ENCODE data around the gene COL23A1.

COL23A1 gene

GRCh38 chr5:178218237-178218776 lies 371.9 kb downstream of the COL23A1 start:
- no peak for DNase-seq (ENCODE audit: low read depth in 2 of 2, low spot score in 1 of 2)

DNA sequence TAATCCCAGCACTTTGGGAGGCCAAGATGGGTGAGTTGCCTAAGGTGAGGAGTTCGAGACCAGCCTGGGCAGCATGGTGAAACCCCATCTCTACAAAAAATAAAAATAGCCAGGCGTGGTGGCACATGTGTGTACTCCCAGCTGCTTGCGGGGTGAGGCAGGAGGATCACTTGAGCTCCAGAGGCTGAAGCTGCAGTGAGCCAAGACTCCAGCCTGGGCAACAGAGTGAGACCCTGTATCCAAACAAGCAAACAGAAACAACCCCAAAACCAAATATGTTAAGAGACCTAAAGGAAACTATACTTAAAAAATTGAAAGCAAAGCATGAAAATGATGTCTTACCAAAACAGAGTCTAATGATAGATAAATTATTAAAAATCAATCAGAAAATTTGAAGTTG lies 373.4 kb downstream of the COL23A1 start:
- no peak for DNase-seq (ENCODE audit: low read depth in 2 of 2, low spot score in 1 of 2)

GRCh38 chr5:178216088-178216534 lies 374.1 kb downstream of the COL23A1 start:
- no peak for DNase-seq (ENCODE audit: low read depth in 2 of 2, low spot score in 1 of 2)

DNA sequence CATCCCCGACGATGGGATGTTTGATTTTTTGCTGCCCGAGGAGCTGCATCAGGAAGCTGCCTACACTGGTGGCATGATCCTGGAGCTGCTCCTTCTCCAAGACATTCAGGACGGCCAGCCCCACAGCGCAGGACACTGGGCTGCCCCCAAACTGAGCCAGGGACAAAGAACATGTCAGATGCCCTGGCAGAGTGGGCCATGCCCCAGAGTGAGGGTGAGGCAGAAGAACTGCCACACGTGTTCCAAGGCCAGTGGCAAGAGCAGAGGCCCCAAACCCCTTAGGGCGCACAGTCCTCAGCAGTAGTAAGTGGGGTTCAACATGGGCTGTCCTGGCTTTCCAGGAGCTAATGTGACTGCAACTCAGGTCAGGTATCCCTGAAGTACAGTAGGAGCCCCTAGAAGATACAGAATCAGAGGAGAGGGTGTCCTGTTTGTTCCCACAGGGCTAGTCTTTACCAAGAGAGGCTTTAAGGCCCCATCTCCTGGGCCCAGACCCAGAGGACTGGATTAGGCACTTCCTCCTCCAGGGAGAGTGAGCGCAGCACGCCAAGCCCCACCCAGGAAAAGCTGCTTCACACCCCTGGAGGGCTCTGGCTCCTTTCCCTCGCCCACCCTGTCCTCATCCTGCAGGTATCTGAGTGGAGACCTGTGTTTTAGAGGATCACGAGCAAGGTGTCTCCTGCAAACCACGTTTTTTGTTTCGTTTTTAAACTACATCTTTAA lies 374.8 kb downstream of the COL23A1 start:
- DNase-seq (ENCODE audit: low read depth in 2 of 2, low spot score in 1 of 2) = no peak

DNA sequence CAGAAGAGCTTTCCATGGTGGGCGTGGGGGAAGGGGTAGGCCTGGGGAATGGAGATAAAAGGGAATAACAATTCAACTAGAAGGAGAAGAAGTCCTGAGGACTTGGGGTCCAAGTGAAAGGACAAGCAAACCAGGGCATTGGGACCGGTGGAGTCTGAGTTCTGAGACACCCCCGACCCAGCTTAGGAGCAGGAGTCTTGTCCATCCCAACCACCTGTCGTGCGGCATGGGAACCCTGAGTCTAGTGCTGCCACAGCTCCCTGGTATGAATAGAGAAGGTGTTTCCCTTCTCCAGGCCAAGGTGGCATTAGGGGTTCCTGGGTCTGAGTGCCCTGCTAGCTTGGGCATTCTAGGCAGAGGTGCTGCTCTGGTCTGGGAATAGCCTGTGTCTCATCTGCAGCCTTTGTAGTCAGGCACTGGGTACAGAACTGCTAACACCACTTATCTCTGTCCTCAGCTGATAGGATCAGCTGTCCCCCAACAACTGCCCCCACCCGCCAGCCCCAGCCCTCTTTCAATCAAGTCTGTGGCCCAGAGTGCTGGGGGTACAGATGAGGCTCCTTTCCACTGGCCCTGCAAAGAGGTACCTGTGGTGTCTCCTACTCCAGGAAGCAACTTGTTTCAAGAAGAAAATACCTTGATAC lies 375.9 kb downstream of the COL23A1 start:
- no peak for DNase-seq (ENCODE audit: low read depth in 2 of 2, low spot score in 1 of 2)

DNA sequence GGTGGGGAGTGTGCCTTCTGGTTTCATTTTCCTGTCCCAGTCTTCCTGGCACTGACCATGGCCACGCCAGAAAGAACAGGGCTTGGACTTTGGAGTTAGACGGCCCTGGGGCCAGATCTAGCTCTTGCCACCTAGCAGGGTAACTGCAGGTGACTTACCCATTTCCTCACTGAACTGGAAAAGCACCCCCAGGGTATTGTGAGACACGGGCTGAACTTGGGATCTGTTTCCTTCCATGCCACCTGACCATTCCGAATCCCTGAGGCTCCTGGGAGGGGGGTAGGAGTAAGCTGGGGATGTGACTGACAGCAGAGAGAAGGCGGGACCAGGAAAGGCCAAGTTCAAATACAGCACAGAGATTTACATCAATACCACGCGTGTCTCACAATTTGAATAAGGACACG lies 376.4 kb downstream of the COL23A1 start:
- no peak for DNase-seq (ENCODE audit: low read depth in 2 of 2, low spot score in 1 of 2)

GRCh38 chr5:178213003-178213461 lies 377.2 kb downstream of the COL23A1 start:
- no peak for DNase-seq (ENCODE audit: low read depth in 2 of 2, low spot score in 1 of 2)

- no peak for DNase-seq (ENCODE audit: low read depth in 2 of 2, low spot score in 1 of 2)
These were observed 377.8 kb downstream of the COL23A1 start for GRCh38 chr5:178212241-178213002.

GRCh38 chr5:178211095-178212048 lies 378.8 kb downstream of the COL23A1 start:
- no peak for DNase-seq (ENCODE audit: low read depth in 2 of 2, low spot score in 1 of 2)

- no peak for DNase-seq (ENCODE audit: low read depth in 2 of 2, low spot score in 1 of 2)
These were observed 379.5 kb downstream of the COL23A1 start for GRCh38 chr5:178210686-178211085.

DNA sequence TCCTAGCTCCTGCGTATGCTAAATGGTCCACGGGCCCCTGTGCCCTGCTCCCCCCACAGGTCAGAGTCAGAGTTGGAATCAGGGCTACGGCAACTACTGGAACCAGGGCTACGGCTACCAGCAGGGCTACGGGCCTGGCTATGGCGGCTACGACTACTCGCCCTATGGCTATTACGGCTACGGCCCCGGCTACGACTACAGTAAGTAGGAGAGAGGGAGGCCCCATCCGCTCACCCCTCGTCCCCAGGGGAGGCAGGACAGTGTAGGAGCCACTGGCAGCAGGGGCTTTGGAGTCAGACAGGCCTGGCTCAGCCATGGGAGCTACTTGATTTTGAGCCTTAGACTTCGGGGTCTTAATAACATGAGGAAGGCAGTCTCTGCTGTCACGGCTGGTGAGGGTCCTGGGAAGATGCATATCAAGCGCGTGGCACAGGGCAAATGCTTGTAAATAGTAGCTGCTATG lies 380.1 kb downstream of the COL23A1 start:
- DNase-seq (ENCODE audit: low read depth in 2 of 2, low spot score in 1 of 2) = no peak

- no peak for DNase-seq (ENCODE audit: low read depth in 2 of 2, low spot score in 1 of 2)
These were observed 380.7 kb downstream of the COL23A1 start for GRCh38 chr5:178209334-178210072.

- DNase-seq (ENCODE audit: low read depth in 2 of 2, low spot score in 1 of 2) = no peak
These were observed 381.5 kb downstream of the COL23A1 start for GRCh38 chr5:178208540-178209227.

GRCh38 chr5:178207917-178208280 lies 382.3 kb downstream of the COL23A1 start:
- DNase-seq (ENCODE audit: low read depth in 2 of 2, low spot score in 1 of 2) = no peak

GRCh38 chr5:178207183-178207916 lies 382.8 kb downstream of the COL23A1 start:
- no peak for DNase-seq (ENCODE audit: low read depth in 2 of 2, low spot score in 1 of 2)

DNA sequence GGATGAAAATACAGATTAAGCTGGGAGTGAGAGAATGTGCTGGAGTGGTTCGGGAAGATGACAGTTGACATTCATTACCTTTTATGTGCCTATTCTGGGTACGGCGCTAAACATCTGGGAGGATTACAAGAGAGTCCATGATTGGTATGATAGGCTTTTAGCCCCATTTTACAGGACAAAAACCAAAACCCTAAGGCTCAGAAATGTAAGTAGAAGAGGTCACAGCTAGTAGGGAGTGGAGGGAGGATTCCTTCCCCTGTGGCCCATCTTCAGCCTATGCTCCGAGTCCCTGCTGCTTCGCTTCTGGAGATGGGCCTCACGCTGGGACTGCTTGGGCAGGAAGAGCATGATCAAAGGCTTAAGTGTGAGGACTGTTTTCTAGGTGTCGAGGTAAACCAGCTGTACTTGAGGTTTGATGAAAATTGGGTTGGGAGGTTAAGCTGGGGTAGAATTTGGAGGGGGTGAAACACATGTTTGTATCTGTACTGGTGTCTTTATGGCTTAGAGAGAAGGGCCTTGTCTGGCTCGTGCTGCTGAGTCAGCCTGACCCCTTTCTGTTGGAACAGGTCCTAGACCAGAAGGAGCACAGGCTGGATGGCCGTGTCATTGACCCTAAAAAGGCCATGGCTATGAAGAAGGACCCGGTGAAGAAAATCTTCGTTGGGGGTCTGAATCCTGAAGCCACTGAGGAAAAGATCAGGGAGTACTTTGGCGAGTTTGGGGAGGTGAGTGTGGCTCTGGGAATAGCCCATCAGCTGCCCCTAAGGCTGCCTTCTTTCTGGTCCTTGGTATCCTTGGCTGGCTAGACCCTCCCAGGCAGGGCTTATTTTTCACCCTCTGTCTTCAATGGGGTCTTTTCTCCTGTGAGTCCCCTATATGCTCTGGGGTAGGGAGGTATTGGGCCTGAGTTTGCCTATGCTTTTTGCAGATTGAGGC lies 383.8 kb downstream of the COL23A1 start:
- no peak for DNase-seq (ENCODE audit: low read depth in 2 of 2, low spot score in 1 of 2)

- no peak for DNase-seq (ENCODE audit: low read depth in 2 of 2, low spot score in 1 of 2)
These were observed 384.5 kb downstream of the COL23A1 start for GRCh38 chr5:178205749-178206047.

Data from stimulated activated CD8-positive, alpha-beta memory T cell treated with anti-CD3 and anti-CD28 coated beads, Interleukin-4, amount 100 ng/mL, for 4 hours (primary cell).